ENCODE data around the gene SH3RF2. TPM values are rescaled to one million over a fixed set of nuclear protein-coding genes. Genes with fewer than 3 reads are reported as not detected.
"Not testable (repeated sequence)": the region's sequence is repeated elsewhere in the genome, so short reads cannot be mapped to it uniquely, and the experiment has no call there.

The SH3RF2 gene
- polyA plus RNA-seq, 4 donors: 1.8 to 6.1 (median 4.7) TPM

DNA sequence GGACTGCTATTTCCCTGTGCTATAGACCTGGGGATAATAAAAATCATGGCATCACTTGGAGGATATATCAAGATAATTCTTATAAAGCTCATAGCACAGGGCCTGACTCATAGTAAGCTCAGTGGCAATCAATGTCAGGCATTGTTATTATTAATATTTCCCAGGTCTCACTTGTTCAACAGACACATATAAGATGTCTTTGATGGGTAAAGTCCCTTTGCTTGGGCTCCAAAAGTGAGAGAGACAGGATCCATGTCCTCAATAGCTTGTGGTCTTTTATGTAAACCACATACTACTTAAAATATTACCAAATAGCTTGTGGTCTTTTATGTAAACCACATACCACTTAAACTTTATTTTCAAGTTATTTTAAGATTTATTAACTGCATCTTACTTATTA is 11.2 kb downstream of the SH3RF2 start:
- DNase-seq (ENCODE audit: low read depth in 4 of 4, low spot score in 3 of 4): no peak

DNA sequence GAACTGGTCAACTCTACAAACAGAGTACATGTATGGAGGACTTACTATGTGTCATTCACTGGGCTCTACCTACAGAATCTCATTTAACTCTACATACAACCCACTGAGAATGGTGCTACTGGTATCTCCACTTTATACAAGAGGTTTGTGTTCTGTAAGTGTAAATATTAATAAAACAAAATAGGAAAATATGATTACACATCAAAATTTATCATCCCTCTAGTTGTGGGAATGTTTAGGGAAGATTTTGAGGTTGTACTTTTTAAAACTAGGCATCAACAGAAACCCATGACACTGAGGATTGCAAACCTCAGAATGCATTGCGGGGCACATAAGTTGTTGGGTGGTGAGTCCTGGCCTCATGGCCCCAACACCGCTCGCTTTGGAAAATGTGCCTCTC is 11.7 kb downstream of the SH3RF2 start:
- DNase-seq (ENCODE audit: low read depth in 4 of 4, low spot score in 3 of 4): no peak

DNA sequence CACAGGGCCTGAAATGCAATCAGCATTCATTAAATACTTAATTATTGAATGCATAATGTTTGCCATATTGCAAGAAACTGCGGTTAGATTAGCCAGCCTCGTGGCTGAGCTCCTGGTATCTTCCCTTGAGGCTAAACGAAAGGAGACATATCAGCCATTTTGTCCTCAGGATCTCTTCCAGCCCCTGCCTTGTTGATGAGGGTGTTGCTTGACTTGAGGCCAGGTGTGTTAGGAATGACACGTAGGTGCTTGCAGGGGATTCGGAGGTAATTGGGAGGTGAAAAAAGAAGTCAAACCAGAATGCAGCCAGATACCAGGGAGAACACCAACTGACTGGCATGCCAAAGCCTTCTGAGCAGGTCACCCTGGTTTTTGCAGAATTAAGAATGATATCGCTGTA is 12.5 kb downstream of the SH3RF2 start:
- no peak for DNase-seq (ENCODE audit: low read depth in 4 of 4, low spot score in 3 of 4)

DNA sequence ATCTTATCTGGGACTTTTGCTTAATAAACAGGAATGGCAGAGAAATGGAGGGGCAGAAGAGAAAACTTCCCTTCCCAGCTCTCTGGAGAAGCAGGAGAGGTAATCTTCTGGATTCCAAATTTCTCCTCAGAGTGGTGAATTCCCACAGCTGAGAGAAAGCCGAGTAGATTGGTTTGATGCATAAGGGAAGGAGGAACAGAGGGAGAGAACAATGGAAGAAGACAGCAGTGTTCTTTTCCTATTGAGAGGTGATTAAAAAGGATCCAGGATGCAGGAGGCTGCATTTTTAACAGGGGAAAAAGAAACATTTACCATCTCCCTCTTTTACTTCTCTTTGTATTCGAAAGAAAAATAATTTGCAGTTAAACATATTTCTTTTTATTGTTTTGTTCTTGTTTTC is 13.1 kb downstream of the SH3RF2 start:
- no peak for DNase-seq (ENCODE audit: low read depth in 4 of 4, low spot score in 3 of 4)

DNA sequence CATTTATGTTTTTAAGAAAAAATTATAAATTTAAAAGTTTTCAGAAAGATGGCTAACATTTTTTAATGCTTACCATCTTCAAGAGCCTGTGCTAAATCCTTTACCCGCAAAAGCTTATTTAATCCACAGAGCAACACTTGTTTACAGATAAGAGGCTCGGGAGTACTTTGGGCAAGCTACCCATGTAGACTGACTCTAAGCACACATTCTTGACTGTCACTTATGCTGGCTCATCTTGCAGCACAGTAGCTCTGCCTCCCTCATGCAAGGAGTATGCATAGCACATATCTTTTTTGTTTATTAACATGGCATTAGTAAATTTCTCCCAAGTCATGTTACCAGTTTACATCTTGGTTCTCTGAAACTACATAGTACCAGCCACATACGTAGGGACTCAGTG is 14.7 kb downstream of the SH3RF2 start:
- no peak for DNase-seq (ENCODE audit: low read depth in 4 of 4, low spot score in 3 of 4)

DNA sequence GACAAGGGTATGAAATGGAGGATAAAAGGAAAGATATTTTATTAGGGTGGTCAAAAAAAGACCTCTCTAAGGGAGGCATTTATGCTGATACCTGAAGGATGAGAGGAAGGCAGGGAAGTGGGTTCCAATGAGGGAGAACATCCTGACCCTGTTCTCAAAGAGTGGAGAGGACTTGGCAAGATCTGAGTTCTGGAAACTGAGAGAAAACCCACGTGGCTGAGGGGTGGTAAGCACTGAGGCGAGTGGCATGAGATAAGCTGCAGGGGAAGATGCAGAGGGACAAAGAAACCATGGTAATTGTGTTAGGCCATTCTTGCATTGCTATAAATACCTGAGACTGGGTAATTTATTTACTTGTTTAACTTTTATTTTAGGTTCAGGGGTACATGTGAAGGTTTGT is 16.8 kb downstream of the SH3RF2 start:
- DNase-seq (ENCODE audit: low read depth in 4 of 4, low spot score in 3 of 4): no peak

DNA sequence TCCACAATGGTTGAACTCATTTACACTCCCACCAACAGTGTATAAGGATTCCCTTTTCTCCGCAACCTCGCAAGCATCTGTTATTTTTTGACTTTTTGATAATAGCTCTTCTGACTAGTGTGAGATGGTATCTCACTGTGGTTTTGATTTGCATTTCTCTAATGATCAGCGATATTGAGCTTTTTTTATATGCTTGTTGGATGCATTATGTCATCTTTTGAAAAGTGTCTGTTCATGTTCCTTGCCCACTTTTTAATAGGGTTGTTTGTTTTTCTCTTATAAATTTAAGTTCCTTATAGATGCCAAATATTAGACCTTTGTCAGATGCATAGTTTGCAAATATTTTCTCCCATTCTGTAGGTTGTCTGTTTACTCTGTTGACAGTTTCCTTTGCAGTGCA is 17.8 kb downstream of the SH3RF2 start:
- DNase-seq (ENCODE audit: low read depth in 4 of 4, low spot score in 3 of 4): not testable (repeated sequence)

DNA sequence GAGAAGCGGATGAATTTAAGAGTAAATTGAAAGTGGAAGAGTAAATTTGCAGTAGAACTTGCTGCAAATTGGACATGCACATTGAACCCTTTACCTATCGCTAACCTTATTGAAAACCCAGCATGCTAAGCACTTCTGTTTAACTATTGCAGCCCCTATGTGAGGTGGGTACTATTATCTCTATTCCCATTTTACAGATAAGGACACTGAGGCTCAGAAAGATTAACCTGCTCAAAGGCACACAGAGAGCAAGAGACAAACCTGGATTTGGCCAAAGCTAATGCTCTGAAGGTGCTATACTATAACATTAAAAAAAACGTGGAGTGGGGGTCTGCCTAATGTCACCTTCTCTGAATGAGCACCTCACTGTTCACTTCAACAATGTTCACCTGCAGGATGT is 21.0 kb downstream of the SH3RF2 start:
- no peak for DNase-seq (ENCODE audit: low read depth in 4 of 4, low spot score in 3 of 4)

DNA sequence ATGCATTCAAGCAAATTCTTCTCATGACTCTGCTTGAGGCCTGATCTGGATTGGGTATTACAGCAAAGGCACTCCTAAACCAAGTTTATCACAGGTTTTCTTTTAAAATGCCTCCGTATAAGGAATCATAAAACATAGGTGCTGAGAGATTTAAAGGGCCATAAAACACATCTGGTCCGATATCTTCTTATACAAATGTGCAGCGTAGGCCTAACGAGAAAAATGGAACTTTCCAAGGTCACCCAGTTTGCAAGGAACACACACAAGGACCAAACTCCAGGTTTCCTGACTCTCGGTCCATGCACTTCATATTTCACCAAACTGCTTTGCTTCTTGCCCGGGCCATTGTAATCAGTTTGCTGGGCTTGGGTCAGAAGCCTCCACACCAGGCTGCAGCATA is 22.1 kb downstream of the SH3RF2 start:
- DNase-seq (ENCODE audit: low read depth in 4 of 4, low spot score in 3 of 4): no peak

DNA sequence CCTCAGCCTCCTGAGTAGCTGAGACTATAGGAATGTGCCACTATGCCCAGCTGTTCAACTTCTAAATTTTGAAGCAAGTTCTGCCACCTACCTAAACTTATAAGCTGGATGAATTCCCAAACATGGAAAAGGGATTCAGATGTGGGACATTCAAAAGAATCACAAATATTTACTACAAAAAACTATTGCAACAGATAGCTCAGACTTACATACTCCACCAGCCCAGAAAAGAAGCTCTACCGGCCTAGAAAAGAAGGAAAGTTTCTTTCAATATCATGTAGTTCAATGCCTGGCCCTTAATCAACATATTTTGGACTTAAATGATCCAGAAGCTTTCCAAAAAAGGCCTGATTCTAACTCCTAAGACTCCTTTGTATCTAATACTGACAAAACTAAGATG is 23.8 kb downstream of the SH3RF2 start:
- no peak for DNase-seq (ENCODE audit: low read depth in 4 of 4, low spot score in 3 of 4)

DNA sequence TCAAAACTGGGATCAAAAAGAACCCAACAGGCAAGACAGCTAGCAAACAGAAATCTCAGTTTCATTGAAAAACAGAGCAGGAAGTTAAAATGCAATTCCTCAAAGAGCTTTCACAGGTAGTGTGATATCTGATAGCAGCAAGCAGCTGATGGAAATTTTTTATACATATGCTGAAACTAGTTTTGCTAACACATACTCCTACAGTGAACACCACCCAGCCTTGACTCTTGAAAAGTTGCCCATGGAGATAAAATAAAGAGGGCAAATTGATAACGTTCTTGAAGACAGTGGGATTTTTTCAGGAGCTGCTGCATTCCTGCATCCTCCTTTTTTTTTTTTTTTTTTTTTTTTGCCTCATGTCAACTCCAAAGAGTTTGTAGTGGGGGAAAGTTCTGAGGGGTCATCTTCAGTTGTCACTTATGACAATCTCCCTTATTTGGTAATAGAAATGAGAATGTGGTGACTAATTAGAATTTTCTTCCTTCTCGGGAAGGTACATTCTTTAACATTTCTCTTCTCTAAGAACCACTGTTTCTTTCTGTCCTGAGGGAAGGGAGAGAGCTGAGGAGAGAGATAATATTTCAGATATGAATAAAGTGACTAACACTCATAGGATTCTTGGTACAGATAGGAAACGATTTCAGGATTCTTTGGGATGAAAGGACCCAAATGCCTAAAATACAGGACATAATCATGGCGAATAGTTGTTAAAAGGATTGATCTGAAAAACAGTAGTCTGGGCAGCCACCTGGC is 24.6 kb downstream of the SH3RF2 start:
- DNase-seq (ENCODE audit: low read depth in 4 of 4, low spot score in 3 of 4): no peak

DNA sequence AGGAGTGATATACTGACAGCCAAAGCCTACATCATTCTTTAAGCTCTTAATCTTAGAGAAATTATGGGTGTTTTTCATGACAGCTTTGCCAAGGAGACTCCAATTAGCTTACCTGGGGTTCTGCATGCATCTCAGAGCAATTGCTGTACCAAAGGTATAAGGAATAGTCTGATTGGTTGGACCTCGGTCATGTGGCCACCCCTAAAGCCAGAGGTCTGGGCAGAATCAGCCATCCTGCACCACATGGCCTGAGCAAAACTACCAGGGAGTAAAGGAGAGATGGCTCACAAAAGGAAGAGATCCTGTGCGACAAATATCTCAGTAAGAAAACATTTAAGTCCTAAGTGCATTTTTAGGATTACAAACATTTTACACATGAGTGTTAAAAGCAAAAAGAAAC is 25.6 kb downstream of the SH3RF2 start:
- no peak for DNase-seq (ENCODE audit: low read depth in 4 of 4, low spot score in 3 of 4)

DNA sequence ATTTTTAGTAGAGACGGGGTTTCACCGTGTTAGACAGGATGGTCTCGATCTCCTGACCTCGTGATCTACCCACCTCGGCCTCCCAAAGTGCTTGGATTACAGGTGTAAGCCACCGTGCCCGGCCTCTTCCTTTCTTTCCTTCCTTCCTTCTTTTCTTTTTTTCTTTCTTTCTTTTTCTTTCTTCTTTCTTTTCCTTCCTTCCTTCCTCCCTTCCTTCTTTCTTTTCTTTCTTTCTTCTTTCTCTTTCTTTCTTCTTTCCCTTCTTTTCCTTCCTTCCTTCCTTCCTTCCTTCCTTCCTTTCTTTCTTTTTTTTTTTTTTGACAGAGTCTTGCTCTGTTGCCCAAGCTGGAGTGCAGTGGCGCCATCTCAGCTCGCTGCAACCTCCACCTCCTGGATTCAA is 27.6 kb downstream of the SH3RF2 start:
- not testable (repeated sequence) for DNase-seq (ENCODE audit: low read depth in 4 of 4, low spot score in 3 of 4)

DNA sequence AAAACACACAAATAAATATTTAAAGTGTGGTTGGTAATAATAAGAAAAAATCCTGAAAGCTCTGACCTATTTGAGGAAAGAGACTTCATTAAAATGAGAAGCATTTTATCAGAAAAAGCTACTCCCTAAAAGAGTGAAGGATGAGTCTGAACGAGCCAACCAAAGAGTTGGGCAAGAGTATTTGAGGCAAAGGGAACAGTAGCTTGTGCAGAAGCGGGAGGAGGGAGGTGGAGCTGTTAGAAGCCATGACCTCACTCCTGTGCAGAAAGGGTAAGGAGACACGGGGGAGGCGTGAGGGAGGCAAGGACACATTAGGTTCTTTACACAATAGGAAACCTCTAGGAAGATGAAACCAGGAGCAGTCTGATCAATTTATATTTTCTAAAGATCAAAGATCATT is 29.4 kb downstream of the SH3RF2 start:
- DNase-seq (ENCODE audit: low read depth in 4 of 4, low spot score in 3 of 4): no peak

DNA sequence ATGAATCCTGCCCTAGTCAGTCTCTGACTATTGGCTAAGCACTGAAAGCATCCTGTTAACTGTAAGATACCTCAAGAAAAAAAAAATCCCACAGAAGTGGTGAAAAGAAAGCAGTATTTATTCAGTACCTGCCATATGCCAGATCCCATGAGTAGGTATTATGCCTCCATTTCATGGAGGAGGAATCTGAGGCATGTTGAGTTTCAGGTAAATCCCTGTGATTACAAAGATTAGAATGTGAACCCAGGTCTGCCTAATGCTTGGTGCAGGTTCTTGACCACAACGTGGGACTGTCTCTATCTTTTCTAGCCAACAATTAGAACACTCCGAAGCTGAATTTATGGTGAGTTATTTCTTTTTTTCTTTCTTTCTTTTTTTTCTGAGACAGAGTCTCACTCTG is 30.9 kb downstream of the SH3RF2 start:
- DNase-seq (ENCODE audit: low read depth in 4 of 4, low spot score in 3 of 4): no peak

DNA sequence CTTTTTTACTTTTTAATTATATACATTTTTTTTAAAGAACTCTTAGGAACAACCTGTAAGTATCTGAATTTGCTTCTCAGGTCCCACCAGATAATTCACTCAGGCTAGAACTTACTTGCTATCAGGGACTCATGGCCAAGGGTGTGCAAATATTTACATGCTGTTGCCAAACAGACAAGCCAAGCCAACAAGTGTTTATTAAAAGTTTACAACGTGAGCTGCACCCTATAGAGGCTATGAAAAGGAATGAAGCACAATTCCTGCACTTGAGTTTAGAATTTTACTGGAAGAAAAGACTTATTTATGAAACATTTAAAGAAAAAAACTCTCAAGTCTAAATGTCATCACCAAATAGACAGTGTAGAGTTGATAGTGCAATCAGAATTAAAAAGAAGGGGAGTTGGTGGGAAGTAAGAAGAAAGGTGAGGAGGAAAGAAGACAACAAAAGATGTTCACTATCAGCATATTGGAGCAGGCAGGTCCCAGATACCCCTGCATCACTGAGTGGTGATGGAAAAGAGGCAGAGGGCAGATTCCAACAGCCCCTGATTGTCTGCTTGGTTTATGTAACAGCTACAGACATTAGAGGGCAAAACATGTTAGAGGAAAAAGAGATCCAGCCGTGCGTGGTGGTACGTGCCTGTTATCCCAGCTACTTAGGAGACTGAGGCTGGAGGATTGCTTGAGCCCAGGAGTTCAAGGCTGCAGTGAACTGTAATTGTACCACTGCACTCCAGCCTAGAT is 32.8 kb downstream of the SH3RF2 start:
- DNase-seq (ENCODE audit: low read depth in 4 of 4, low spot score in 3 of 4): no peak

DNA sequence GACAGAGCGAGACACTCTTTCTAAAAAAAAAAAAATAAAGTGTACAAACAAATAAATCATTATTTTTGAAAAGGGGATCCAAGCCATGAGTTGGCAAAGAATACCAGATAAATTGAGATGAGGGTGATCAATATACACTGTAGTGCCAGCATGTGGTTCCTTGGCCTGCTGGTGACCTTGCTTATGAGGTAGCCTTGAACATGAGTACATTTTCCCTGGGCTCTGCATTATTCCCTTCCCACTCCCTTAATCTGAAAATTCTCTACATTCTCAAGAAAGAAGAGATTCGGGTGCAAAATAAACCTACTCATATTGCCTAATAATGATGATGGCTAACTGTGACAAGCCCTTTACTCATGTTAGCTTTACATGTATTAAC is 33.3 kb downstream of the SH3RF2 start:
- no peak for DNase-seq (ENCODE audit: low read depth in 4 of 4, low spot score in 3 of 4)

DNA sequence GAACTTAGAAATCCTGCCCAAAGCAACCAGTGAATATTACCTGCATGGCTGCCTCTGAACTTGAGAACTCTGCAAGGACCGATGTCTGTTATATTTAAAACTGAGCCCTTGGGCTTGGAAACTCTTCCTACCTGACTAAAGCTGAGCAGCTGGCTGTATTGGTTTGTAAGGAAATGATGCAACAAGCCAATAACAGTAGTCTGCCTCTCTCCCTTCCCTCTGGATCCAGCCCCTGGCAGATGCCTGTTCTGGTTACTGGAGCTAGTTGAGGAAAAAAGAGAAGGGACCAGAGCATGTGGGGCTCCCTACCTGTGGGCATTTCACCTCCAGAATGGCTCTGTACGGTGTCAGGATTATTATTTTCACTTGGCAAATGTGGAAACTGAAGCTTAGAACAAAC is 34.7 kb downstream of the SH3RF2 start:
- DNase-seq (ENCODE audit: low read depth in 4 of 4, low spot score in 3 of 4): no peak

DNA sequence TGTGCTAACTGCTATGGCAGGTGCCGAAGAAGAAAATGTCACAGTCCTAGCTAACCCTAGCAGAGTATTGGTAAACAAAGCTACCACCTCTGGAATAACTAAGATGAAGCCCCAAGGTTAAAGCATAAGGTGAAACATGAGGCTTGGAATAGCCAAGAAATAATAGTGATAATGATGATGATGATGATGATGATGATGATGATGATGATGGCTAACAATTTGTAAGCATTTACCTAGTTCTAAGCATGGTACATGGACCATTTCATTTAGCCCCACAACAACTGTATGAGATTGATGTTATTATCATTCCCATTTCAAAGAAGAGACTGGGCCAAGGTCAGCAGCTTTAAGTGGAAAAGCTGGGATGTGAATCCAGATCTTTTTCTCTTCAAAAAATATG is 35.3 kb downstream of the SH3RF2 start:
- DNase-seq (ENCODE audit: low read depth in 4 of 4, low spot score in 3 of 4): no peak

DNA sequence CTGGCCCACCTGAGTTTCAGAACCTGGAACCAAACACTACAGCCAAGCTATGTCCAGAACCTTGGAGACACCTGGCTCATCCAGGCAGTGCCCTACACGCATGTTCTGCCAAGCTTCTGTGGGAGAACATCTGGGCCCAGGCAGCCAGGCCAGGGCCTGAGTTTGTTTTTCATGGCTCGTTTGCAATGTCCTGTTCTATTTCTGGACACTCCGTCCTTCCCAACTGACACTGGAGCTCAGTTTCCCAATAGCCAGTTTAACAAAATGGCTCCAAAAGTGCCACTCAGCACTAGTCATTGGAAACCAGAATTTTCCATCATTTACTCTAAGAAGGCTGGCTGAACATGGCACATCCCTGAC is 38.6 kb downstream of the SH3RF2 start:
- no peak for DNase-seq (ENCODE audit: low read depth in 4 of 4, low spot score in 3 of 4)

DNA sequence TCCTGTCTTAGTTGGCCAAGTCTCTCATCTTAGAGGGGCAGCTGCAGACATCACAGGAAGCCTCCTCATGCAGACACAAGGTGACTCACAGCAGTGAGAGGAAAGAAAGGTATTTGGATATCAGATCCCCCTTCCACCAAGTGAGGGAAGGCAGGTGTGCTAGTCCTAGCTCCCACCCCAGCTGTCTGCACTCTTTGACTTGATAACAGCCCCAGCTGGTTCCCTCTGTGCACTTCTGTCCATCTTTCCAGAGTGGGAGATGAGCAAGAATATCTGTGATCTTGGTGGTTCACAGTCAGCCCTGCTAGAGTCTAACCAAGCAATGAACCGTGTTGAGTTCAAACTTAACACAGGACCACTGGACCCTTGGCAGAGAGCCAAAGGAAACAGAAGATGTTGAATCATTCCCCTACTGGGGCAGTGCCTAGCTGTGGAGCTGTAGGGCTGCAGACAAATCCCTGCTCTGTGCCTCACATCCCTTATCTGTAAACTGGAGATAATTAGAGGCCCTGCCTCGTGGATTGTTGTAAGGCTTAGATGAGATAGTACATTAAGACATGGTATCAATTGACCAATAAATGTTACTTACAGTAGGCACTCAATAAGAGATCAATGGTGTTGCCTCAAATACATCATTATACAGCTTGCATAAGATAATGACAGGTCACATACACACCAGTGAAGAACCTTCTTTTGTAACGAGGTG is 39.1 kb downstream of the SH3RF2 start:
- DNase-seq (ENCODE audit: low read depth in 4 of 4, low spot score in 3 of 4): peak; percentile 43 to 57 (median 52)

Measured in left renal pelvis (tissue), 4 donors.